DMS153 treated with DMSO at 0.1 percent for 48 hours (cell line): ENCODE results near the gene TMEM50A.
"Not testable (repeated sequence)": the region's sequence is repeated elsewhere in the genome, so short reads cannot be mapped to it uniquely, and the experiment has no call there.

Source experiments
- DNase-seq: peaks from one replicate; lab custom pipeline; 2025; ENCODE audit not compliant: unreplicated experiment; lab: John Stamatoyannopoulos, UW

The TMEM50A gene

GRCh38 chr1:25383090-25383489 is 45.0 kb downstream of the TMEM50A start:
- not testable (repeated sequence) for DNase-seq

GRCh38 chr1:25383875-25384274 is 45.7 kb downstream of the TMEM50A start:
- not testable (repeated sequence) for DNase-seq

DNA sequence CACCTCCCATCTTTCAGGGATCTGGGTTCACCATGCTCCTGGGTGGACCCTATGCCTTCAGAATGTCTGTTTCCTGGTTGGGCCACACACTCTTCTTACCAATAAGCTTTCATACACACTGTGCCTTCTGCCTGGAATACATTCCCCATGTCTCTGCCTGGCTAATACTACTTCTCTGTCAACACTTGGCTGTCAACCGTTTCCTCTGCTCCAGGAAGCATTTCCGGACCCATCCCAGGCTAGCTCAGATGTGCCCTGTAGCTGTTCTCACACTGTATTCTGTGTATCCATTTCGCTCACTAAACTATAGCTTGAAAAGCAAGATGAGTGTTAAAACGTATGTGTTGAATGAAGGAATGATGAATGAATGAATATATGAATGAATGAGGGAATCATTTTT is 49.0 kb downstream of the TMEM50A start:
- DNase-seq, result not testable (repeated sequence)

- not testable (repeated sequence) for DNase-seq
Observed at GRCh38 chr1:25388691-25389090, 50.6 kb downstream of the TMEM50A start.

DNA sequence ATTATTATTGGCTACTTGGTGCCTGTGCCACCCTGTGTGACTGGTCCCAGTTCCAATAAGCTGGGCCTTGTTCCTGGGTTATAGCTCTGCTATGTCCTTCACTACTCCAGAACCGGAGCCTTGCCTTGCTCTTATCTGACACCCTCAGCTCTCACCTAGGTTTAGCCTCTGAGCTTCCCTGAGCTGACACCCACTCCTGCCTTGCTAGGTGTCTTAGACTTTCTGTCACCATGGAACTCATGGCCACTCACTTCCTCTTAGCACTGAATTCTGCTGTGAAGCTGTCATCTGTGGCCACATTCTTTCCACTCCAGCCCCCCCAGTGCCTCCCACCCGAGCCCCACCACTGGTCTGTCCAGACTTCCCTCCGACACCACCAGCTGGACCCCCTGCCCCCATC is 51.6 kb downstream of the TMEM50A start:
- DNase-seq, result not testable (repeated sequence)

GRCh38 chr1:25392841-25393240 is 54.7 kb downstream of the TMEM50A start:
- DNase-seq, result no peak

DNA sequence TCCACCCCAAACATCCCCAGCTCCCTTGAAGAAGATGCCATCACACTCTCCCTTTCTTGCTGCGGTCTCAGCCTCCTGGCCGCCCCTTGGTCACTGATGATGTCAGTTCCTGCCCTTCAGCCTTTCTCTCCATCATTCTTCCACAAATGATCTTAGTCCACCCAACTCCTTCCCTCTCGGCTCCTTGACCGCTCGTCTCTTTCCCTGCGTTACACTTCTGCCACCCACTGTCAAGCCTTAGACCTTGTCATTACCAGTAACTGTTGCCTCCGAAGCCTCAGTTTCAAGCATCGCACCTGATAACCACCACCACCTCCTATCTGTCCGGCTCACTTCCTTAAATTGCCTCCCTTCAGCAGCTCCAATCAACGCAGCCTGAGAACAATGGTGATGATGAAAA is 59.4 kb downstream of the TMEM50A start:
- DNase-seq, result not testable (repeated sequence)

- DNase-seq, result not testable (repeated sequence)
Observed at GRCh38 chr1:25398079-25398478, 59.9 kb downstream of the TMEM50A start.

DNA sequence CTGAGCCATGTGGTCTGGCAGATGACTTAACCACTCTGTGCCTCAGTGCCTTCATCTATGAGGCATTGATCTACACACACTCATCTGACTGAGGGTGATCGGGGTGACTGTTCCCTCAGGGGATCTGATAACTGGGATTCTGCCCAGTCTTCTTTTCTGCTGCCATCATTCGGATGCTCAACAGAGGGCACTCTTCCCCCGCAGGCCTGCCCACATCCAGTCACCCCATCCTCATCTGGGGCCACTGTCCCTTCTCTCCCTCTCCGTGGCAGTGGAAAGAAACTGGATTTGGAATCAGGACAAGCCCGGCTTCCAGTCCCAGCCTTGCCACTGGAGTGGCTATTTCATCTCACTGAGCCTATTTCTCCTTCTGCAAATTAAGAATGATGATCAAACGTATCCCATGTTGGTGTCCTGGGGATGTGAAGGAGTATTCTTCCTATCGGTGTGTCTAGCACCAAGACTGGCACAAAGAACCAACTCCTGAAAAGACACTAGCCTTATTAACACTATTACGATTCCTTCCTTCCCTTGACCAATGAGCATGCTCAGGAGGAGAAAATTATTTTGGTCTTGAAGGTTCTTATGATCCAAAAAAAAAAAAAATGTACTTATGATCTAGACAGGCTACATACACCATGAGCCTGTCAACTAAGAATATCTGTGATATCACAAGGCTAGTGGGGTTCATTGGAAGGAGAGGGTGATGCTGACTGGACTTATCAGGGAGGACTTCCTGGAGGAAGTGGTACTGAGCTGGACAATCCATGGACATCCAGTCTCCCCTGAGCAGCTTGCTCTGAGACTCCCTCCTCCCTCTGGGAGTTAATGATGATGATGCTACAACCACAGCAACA is 65.0 kb downstream of the TMEM50A start:
- DNase-seq, result not testable (repeated sequence)

- DNase-seq, result not testable (repeated sequence)
Observed at GRCh38 chr1:25405731-25406305, 67.7 kb downstream of the TMEM50A start.

- not testable (repeated sequence) for DNase-seq
Observed at GRCh38 chr1:25409641-25410427, 71.7 kb downstream of the TMEM50A start.
